GM10266 (cell line): ENCODE data around the gene RAB4B.

Source experiments
- DNase-seq: peaks from one replicate; pipeline ENCODE4 v3.0.0; 2012; ENCODE audit errors: extremely low spot score
- TF ChIP-seq, protein P1 (sequence below): IDR thresholded peaks from 2 replicates; pipeline ENCODE4 v1.5.1; 2012; ENCODE audit warnings: mild to moderate bottlenecking, low read depth; ENCODE audit not compliant: control insufficient read depth, insufficient read depth; ENCODE audit errors: missing control alignments

Gene RAB4B

GRCh38 chr19:40803170-40803856 is 25.3 kb downstream of the RAB4B start:
- TF ChIP-seq, protein P1, sequence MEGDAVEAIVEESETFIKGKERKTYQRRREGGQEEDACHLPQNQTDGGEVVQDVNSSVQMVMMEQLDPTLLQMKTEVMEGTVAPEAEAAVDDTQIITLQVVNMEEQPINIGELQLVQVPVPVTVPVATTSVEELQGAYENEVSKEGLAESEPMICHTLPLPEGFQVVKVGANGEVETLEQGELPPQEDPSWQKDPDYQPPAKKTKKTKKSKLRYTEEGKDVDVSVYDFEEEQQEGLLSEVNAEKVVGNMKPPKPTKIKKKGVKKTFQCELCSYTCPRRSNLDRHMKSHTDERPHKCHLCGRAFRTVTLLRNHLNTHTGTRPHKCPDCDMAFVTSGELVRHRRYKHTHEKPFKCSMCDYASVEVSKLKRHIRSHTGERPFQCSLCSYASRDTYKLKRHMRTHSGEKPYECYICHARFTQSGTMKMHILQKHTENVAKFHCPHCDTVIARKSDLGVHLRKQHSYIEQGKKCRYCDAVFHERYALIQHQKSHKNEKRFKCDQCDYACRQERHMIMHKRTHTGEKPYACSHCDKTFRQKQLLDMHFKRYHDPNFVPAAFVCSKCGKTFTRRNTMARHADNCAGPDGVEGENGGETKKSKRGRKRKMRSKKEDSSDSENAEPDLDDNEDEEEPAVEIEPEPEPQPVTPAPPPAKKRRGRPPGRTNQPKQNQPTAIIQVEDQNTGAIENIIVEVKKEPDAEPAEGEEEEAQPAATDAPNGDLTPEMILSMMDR, result no peak
- no peak for DNase-seq

GRCh38 chr19:40803857-40804782 is 26.1 kb downstream of the RAB4B start:
- TF ChIP-seq, protein P1, result no peak
- peak; percentile 58 for DNase-seq

- DNase-seq, result no peak
- TF ChIP-seq, protein P1, result no peak
These were observed 26.8 kb downstream of the RAB4B start for GRCh38 chr19:40804783-40805242.

- TF ChIP-seq, protein P1, result no peak
- DNase-seq, result no peak
These were observed 27.3 kb downstream of the RAB4B start for GRCh38 chr19:40805258-40805868.

GRCh38 chr19:40806423-40807146 is 28.5 kb downstream of the RAB4B start:
- peak; percentile 82 for DNase-seq
- TF ChIP-seq, protein P1, result peak; percentile 74

- no peak for DNase-seq
- TF ChIP-seq, protein P1, result peak; percentile 28
These were observed 29.3 kb downstream of the RAB4B start for GRCh38 chr19:40807147-40808020.
